GM19324 (cell line): ENCODE measurements around the gene MEX3A.

Experiments used
- ATAC-seq: cut with Tn5 transposase; IDR thresholded peaks from one replicate; pipeline ENCODE4 v1.9.1; 2021; ENCODE audit warnings: mild to moderate bottlenecking, moderate library complexity; ENCODE audit not compliant: unreplicated experiment, low FRiP score

The MEX3A gene

DNA sequence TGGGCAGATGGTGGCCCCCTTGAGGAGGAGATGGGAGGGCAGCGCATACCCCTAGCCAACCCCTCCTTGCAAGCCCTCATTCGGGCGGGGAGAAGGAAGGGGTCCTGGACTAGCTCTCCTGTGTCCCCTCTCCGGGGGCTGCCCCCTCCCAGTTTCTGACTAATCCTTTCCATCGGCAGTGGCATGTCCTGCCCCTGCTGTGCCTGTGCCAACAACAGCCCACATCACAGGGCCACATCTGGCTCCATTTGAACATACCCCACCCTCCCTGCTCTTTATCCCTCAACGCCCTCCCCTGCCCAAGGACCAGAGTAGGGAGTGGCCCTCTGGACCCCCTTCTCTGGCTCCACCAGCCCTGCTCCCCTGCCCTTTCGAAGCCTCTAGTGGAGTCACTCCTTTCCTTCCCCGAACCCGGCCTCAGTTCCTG lies 21.3 kb upstream of the MEX3A start:
- ATAC-seq, result no peak

DNA sequence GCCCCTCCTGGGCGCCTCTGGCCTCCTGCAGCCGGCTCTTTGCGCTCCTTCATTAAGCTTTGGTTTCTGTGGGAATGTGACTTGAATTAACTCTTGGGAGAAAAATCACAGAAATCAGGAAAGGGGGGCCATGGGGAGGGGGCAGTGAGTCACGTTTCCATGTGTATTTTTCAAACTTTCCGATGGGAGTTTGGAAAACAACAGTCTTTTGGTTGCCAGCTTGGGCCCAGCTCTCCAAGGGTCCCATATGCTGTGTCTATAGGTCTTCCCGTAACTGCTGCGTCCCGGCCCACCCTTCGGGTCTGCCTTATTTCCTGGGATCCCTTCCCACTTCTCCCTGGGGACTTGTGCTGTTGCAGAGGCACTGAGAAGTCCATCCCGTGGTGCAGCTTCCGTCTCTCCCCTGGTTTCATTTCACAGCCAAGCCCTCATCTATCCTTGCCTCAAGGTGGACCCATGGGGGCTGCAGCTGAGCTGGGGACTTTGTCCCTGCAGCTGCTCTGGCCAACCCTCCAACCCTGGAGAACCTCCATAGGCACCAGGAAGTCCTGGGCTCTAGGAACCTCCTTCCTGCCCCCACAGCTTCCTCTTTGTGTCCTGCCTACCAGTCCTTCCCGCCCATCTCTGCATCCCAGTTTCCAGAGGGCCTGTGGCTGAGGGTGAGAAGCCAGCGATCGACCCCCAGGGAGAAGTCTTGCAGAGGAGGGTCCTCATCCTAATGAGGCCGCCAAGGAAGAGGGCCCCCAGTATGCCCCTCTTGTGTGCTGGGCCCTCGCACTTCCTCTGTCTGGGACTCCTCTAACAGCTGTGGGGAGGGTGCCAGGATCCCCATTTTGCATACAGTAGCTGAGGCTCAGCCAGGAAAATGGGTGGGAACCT lies 20.6 kb upstream of the MEX3A start:
- no peak for ATAC-seq

DNA sequence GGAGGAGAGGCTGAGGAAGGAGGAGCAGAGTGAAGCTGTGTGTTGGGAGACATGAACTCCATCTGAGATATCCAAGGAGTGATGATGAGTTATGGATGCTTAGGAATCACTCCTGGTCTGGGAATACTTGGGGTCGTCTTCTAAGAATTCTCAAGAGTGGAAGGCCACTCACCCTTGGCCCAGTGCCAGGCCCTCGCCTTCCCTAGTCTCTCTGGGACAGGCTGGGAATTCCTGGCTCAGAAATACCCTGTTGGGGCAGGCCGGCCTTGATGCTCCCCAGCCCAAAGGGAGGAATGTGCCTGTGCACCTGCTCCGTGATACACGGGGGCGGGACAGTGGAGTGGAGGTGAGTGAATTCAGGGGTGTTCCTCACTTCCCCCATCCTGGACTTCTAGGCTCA lies 19.6 kb upstream of the MEX3A start:
- no peak for ATAC-seq

DNA sequence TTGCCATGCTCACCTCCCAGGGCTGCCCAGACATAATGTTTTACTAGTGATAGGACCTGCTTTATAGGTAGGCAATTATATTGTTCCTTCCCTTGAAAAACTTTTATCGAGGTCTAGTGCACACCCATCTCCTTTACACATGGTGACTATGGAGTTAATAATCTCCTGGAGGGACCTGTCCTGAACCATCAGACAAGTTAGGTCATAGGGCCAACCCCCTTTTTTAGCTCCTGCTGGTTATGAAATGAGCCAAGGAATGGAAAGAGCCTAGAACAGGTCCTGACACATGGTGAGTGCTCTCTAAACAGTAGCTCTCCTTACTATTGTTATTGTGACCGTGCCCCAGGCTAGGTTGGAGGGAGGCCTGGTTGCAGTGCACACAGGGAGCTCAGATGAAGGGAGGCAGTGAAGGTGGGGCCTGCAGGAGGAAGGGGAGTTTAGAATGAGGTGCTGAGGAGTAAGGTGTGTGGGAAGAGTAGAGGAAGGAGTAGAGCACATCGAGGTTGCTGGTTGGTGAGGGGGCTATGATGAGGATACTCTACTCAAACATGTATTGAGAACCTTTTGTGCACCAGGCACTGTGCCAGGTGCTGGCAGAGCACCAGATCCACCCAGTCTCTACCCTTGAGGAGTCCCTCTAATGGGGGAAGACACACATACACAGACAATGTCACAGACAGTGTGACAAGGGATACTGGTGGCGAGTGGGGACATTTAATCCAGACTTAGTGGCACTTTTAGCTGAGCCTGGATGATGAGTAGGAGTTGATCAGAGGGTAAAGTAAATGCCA lies 18.1 kb upstream of the MEX3A start:
- no peak for ATAC-seq

DNA sequence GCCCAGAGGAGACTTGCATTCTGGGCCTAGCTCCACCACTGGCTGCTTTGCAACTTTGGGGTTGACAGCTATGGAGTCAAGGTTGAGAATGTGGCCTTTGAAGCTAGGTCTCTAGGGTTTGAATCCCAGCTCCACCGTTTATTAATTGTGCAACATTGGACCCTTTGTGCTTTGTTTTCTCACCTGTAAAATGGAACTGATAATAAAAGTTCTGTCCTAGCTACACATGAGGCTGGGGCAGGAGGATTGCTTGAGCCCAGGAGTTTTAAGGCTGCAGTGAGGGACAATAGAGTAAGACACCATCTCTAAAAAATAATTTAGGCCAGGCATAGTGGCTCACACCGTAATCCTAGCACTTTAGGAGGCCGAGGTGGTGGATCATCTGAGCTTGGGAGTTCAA lies 17.0 kb upstream of the MEX3A start:
- no peak for ATAC-seq

DNA sequence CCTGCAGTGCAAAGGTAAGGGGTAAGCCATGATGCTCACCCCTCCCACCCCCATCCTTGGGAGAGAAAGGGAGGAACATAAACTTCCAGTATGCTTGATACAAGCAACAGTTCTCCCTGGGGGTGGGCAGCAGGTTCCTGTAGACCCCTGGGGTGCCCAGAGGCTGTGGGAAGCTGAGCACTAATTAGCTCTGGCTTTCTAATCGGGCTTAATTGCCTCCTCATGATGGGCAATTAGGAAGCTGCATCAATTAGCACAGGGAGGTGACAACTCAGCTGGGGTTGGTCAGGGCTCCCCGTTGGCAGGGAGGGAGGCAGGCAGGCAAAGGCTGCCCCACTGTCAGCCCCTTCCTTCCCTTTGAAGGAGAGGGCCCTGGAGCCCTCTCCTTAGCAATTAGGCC lies 16.5 kb upstream of the MEX3A start:
- no peak for ATAC-seq

DNA sequence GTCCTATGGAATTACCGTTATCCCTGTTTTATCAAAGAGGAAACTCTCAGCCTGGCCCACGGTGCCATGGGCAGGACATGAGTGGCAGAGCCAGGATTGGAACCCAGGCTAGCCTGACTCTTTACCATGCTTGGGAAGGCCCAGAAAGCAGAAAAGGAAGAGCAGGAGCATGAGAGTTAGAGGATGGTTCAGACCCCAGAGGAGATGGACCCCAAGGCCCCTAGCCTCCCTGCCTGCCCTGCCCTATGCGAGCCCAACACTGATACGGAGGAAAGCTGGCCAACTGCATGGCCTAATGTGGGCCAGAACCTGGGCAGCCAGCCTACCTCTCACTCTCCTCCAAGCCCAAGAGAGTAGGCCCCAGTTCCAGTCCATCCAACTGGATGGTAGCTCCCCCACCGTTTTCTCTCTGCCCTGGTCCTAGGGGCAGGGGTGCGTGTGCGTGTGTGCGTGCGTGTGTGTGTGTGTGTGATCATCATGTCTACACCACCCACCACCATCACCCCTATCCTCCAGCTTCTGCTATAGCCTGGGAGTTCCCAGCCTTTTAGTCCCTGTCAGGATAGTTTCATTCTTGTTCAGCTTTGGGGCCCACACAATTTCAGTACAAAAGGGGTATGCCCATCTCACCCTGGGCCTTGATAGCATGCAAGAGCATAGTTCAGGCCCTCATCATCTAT lies 15.4 kb upstream of the MEX3A start:
- no peak for ATAC-seq

DNA sequence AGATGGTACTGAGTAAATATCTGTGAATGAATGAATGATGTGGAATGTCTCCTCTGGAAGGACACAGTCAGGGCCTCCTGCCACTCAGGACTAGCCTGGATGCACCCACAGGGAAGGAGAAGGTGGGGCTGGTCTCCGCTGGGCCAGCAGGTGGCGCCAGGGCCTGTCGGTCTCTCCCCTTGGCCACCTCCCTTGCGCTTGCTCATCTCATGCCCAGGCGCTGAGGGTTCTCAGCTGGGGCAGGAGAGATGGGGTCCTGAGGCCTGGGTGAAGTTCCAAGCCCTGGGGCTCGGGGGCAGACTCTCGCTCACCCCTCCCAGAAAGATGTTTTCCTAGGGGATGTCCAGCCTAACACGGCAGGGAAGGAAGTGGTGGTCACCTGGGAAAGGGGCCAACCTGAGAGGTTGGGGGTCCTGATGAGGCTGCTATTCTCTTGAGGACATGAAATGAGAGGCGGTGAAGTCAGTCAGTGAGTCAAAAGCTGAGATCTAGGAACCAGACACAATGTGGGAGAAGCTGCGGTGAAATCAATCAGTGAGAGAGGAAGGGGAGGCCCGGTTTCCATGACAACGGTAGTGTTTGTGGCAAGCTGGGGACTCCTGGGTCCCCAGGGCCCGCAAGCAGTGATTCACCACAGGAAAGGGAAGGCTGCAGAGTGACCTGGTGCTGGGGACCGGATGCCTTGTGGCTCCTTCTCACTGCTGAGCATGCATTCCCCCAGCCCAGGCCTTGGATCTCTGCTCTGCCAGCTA lies 14.6 kb upstream of the MEX3A start:
- ATAC-seq, result peak; percentile 61

DNA sequence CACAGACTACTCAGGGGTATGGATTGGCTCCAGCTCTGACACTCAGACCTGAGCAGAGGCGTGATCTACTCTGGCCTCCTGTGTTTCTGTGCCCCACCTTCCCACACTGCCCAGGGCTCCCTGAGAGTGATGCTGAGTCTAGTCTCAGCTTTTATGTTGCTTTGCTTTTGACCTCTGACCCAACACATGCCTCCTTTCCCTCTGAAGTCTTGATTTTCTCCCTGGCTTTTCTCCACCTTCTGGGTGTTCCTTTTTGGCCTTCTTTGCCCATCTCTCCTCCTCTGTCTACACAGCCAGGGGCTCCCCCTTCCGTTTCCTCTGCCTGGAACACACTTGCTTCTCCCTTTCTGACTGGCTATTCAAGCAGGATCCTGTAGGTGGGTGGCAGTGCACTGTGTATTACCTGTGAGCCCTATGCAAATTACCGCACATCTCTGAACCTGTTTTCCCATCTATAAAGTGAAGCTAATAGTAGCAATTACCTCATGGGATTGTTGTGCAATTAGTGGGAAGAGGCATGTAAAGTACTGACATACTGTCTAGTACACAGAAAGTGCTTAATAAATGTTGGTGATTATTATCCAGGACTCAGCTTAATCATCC lies 13.7 kb upstream of the MEX3A start:
- ATAC-seq, result no peak

DNA sequence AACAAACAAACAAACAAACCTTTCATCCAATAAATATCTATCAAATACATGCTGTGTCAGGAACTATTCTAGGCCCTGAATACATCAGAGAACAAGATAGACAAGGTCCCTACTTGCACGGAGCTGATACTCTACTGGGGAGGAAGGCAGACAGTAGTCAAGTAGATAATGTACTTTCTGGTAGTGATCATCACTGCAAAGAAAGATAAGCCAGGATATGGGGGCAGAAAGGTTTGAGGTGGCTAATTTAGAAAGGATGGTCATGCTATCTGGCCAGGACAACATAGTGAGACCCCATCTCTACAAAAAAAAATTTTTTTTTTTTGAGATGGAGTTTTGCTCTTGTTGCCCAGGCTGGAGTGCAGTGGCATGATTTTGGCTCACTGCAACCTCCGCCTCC lies 9.3 kb upstream of the MEX3A start:
- no peak for ATAC-seq

DNA sequence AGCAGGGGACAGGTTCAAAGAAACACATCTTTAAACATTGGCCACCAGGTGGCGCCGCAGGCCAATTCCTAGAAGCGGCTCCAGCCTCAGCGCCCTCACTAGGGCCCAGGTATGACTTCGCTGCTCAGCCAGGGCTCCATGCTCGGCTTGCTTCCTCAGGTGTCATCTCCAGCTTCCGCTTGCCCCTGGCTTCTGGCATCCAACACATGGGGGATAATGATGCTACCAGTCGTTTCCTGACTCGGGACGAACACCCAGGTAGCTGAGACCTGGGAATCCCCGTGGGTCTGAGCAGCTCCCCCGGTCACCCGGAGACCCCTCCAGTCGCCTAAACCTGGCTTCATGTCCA lies 8.5 kb upstream of the MEX3A start:
- ATAC-seq, result peak; percentile 66

DNA sequence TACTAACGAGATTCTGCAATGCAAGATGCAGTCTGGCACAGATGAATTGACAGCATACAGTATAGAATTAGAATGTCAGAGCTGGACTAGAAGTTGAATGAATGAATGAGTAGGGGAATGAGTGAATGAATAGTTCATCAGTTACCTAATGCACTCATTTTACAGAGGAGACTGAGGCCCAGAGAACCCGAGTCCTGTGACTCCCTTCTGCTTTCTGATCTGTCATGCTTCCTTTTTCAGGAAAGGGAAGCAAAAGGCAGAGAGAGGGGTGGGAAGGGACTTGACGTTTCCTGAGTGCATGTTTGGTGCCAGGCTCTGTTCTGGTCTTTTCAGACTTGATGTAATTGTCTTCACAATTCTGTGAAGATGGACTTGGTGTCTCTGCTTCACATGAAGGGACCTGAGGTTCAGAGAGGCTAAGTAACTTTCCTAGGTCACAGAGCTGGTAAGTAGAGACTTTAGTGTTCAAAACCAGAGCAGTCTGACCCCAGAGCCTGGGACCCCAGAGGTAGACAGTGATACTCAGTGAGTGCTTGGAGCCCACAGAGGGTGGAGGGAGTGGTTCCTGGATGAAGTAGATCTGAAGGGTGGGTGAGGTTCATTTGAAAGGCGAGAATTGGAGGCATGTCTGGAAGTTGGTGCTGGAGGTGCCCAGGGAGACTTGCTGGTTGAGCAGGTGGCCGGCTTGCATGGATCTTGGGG lies 8.0 kb upstream of the MEX3A start:
- ATAC-seq, result no peak

DNA sequence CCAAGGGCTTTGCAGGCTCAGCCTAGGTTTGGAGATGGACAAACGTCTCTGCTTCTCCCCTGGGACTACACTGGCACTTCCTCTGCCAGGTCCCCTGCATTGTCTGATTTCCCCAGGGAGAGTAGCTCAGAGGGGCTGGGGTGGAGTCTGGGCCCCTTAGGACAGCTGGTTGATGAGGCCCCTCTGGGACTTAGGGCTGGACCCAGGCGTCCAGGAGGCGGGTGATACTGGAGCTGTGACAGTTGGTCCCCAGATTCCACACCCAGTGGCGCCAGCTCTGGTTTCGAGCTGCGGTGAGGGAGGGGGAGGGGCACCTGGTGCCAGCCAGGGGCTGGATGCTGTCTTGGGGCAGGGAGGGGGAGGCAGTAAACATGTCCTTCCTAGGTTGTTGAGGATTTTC lies 7.4 kb upstream of the MEX3A start:
- ATAC-seq, result no peak

DNA sequence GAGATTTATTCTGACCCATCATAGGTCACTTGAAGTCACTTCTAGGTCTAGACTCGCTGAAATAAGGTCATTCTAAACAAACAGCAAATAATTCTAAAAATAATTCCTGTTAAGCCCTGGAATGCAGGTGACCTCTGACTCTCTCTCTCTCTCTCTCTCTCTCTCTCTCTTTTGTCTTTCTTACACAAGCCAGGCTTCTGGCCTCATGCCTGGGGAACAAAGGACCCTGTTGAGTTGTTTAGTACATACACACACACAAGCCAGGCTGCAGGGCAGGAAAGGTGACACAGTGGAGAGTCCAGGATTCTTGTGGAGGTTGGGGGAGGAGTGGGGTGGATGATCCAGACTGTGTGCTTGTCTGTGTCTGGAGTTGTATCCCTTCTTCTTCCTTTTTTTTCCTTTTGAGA lies 4.0 kb upstream of the MEX3A start:
- ATAC-seq, result no peak

DNA sequence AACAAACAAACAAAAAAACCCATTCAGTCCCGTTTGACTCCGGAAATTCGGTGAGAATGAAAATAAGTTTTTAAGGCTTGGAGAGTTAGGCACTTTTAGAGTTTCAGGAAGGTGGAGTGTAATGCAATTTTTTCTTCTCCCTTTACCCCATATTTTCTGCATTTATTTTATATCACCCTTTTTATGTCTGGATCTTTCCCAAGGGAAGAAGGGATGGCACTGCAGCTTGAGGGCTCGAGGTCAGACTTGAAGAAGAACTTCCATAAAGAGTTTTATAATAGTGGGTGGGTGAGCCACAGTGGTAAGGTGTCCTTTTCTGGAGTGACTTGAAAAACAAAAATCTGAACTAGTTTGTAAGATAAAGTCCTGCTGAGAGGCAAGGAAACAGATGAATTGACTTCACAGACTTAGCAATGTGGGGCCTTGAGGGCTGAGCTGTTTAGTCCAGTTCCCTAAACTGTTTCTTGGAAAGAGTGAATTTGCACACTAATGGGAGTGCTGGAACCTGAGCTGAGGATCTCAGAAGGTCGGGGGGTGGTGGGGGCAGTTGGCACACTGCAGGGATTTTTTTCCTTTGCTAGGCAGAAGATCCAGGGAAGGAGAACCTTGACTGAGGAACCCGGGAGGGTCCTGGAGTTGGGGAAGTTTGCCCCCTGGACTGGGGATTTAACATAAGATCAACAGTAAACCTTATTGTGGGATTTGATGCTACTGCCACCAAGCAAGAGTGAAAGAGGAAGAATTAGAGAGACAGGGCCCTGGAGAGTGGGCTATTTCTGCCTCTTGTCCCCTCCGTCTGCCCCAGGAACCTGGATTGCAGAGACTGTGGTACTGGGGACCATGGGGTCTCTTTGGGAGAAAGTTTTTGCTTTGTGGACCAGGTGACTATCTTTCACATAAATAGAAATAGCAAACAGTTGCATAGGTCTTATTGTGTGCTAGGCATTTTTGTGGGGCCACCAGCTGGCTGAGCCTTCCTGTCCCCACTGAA lies 1.8 kb upstream of the MEX3A start:
- no peak for ATAC-seq

DNA sequence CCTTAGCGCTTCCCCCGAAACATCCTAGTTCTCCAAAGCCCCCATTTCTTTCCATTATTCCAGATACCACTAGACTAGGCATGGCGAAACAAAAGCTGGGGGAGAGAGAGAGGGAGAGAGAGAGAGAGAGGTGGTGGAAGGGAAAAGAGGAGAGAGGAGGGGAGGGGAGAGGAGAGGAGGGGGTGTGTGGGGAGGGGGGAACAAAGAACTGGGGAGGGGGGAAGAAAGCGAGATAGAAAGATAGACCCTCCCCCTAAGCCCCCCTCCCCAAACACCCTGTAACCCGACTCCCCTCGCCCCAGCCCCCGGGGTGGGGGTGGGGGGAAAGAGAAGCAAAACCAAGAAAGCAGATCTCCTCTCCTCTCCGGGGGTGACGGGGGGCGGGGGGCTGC lies 352 bp downstream of the MEX3A start:
- no peak for ATAC-seq

DNA sequence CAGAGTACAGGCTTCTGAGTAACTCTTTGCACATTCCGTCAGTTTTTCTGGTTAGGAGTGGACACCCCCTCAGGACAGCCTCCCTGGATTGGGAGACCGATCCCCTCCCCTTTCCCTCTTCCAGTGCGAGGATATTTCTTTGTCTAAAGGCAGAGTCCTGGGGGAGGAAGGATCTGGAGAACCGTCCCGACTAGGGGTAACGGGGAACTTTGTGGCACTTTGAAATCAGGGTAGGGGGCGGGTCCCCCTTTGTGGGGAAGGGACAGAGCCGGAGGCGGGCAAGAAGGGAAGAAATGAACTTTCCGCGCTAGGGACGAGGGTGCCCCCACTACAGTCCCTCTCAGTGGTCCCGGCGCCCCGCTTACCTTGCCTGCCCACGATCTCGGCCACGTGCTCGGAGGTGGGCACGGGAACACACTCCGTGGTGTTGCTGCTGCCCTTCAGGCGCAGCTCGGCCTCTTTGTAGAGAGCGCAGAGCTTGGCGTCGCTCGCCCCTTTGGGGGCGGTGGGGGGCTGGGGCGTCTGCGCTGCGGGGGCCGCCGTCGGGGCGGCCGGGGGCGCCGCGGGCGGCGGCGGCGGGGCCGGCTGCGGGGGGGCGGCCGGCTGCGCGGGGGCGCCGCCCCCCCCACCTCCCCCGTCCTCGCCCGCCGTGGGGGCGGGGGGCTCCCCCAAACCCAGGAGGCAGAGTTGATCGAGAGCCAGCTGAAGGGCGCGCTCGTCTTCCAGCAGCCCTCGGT lies 917 bp downstream of the MEX3A start:
- ATAC-seq, result no peak

DNA sequence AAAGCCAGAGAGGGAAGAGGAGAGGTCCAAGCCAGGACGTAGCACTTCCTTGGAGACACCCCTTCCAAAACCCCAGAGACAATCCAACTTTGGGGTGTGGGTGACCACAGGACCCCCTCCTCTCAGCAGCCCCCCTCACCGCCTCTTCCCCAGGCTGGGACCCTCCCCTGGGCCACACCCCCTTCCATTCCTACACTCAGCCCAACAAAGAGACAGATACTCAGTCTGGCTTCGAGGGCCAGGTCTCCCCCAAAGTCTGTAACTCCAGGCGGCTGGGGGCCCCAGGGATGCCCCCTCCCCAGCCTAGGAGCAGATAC lies 1.4 kb downstream of the MEX3A start:
- ATAC-seq, result no peak
